Cardiac muscle cell (in vitro differentiated cells and primary cell): ENCODE data around the gene NEK7. TPM values are rescaled to one million over a fixed set of nuclear protein-coding genes. Genes with fewer than 3 reads are reported as not detected.

Source experiments
- DNase-seq, 2 donors: peaks; one replicate each; pipeline versions ENCODE4 v3.0.0 to v3.0.0-alpha.2; 2010 to 2017; ENCODE audit warnings: low read depth in 1 of 2, low spot score in 1 of 2
- H3K27ac ChIP-seq: fragments of 200-600 bp; sonication (generic); 2 replicates; pipeline ENCODE4 v1.5.1; 2016
- H3K27me3 ChIP-seq: fragments of 200-600 bp; sonication (generic); 2 replicates; pipeline ENCODE4 v1.6.0; 2016; ENCODE audit warnings: control low read depth
- H3K36me3 ChIP-seq: fragments of 200-600 bp; sonication (generic); 2 replicates; pipeline ENCODE4 v1.5.1; 2016; ENCODE audit warnings: control low read depth
- H3K4me1 ChIP-seq: fragments of 200-600 bp; sonication (generic); 2 replicates; pipeline ENCODE4 v1.8.1; 2017; ENCODE audit warnings: low read depth, mild to moderate bottlenecking, mixed run types
- H3K4me3 ChIP-seq: fragments of 200-600 bp; sonication (generic); 2 replicates; pipeline ENCODE4 v1.5.1; 2016; ENCODE audit warnings: mild to moderate bottlenecking
- H3K9me3 ChIP-seq: fragments of 200-600 bp; sonication (generic); 2 replicates; pipeline ENCODE4 v1.5.1; 2017; ENCODE audit warnings: low read depth, mild to moderate bottlenecking, control low read depth
- CTCF ChIP-seq: IDR thresholded peaks from 2 replicates; pipeline ENCODE4 v1.5.1; 2012; ENCODE audit warnings: low read depth, mild to moderate bottlenecking, low read length
- polyA plus RNA-seq: library from polyadenylated mRNA; unstranded; fragments of >200 nt; fragmentation: Nextera tagmentation; extraction: Ambion mirVana; gene quantifications from 2 replicates; pipeline ENCODE4 v1.2.1, GENCODE V29; 2016
- total RNA-seq: library from RNA; depleted of rRNA; stranded (reverse); fragments of >200 nt; gene quantifications from 2 replicates; pipeline ENCODE4 v1.2.3, GENCODE V29; 2016

Gene NEK7
- total and polyA plus RNA-seq, 2 experiments from 2014 or later, result 46.1 to 63.1 TPM

GRCh38 chr1:198290089-198290683 lies 133.4 kb downstream of the NEK7 start:
- peak overlapping the region; percentile 75 for H3K27ac ChIP-seq
- no peaks in the 10 kb centered on the region for H3K9me3 ChIP-seq
- H3K4me1 ChIP-seq, result peaks cover 20% of the 10 kb centered on the region

GRCh38 chr1:198291036-198291435 lies 134.2 kb downstream of the NEK7 start:
- no peak for TF ChIP-seq CTCF

More at GRCh38 chr1:198290089-198290683, 133.4 kb downstream of the NEK7 start:
- no peak overlapping the region for H3K4me3 ChIP-seq
- no peak for DNase-seq
- H3K27me3 ChIP-seq, result no peaks in the 10 kb centered on the region
- no peaks in the 10 kb centered on the region for H3K36me3 ChIP-seq
- no peak for TF ChIP-seq CTCF

GRCh38 chr1:198291924-198292323 lies 135.1 kb downstream of the NEK7 start:
- H3K4me1 ChIP-seq, result peaks cover 25% of the 10 kb centered on the region
- no peak for TF ChIP-seq CTCF
- no peaks in the 10 kb centered on the region for H3K36me3 ChIP-seq

More at GRCh38 chr1:198291036-198291435, 134.2 kb downstream of the NEK7 start:
- no peaks in the 10 kb centered on the region for H3K27me3 ChIP-seq
- H3K4me3 ChIP-seq, result no peak overlapping the region
- peak overlapping the region; percentile 75 for H3K27ac ChIP-seq
- peaks cover 21% of the 10 kb centered on the region for H3K4me1 ChIP-seq
- peak in 1 of 2 donors; percentile 34 for DNase-seq
- H3K36me3 ChIP-seq, result no peaks in the 10 kb centered on the region
- no peaks in the 10 kb centered on the region for H3K9me3 ChIP-seq

GRCh38 chr1:198295225-198295624 lies 138.4 kb downstream of the NEK7 start:
- DNase-seq, result no peak
- TF ChIP-seq CTCF, result no peak
- Histone ChIP-seq H3K27me3 (no peaks in the 10 kb centered on the region), H3K27ac (no peak overlapping the region), H3K4me1 (peaks cover 17% of the 10 kb centered on the region), H3K4me3 (no peak overlapping the region), H3K36me3 (no peaks in the 10 kb centered on the region), H3K9me3 (no peaks in the 10 kb centered on the region)

More at GRCh38 chr1:198291924-198292323, 135.1 kb downstream of the NEK7 start:
- no peaks in the 10 kb centered on the region for H3K27me3 ChIP-seq
- no peak for DNase-seq
- no peaks in the 10 kb centered on the region for H3K9me3 ChIP-seq
- H3K4me3 ChIP-seq, result no peak overlapping the region
- no peak overlapping the region for H3K27ac ChIP-seq

- peak overlapping the region; percentile 22 for H3K27ac ChIP-seq
- H3K9me3 ChIP-seq, result no peaks in the 10 kb centered on the region
- peaks cover 12% of the 10 kb centered on the region for H3K4me1 ChIP-seq
- TF ChIP-seq CTCF, result no peak
- no peak overlapping the region for H3K4me3 ChIP-seq
- no peaks in the 10 kb centered on the region for H3K27me3 ChIP-seq
- peak in 1 of 2 donors; percentile 13 for DNase-seq
- no peaks in the 10 kb centered on the region for H3K36me3 ChIP-seq
Observed at GRCh38 chr1:198295971-198296370, 139.2 kb downstream of the NEK7 start.
